Panc1 (cell line): ENCODE data around the gene TLE6. TPM values are rescaled to one million over a fixed set of nuclear protein-coding genes. Genes with fewer than 3 reads are reported as not detected.

ENCODE experiments used
- ATAC-seq: fragments of 200-7000 bp; cut with Tn5 transposase; 2 replicates; pipeline ENCODE4 v1.9.1; 2020; ENCODE audit warnings: mild to moderate bottlenecking, moderate library complexity
- BruUV-seq: library from RNA; stranded (reverse); fragments of 400-500 nt; replicated peaks from 2 replicates; lab custom pipeline; 2021; lab: Mats Ljungman, UMichigan
- CTCF ChIA-PET: fragments of 300-600 bp; sonication (Branson Sonifier 250); formaldehyde crosslinking; loops from one replicate; lab custom pipeline; 2022; ENCODE audit warnings: antibody characterized with exemption; lab: Charles Lee
- POLR2A ChIA-PET: fragments of 300-600 bp; sonication (Branson Sonifier 250); formaldehyde crosslinking; loops from one replicate; lab custom pipeline; 2022; ENCODE audit warnings: antibody characterized with exemption; lab: Charles Lee
- DNase-seq: peaks from one replicate; pipeline ENCODE4 v3.0.0-alpha.2; 2010; ENCODE audit warnings: low read depth, low spot score
- H3K27ac ChIP-seq: 2 replicates; pipeline ENCODE4 v1.5.1; 2011; ENCODE audit warnings: mild to moderate bottlenecking, low read length, inconsistent platforms
- H3K27me3 ChIP-seq: fragments of 200-500 bp; sonication (Bioruptor generic); 2 replicates; pipeline ENCODE4 v1.6.0; 2014; ENCODE audit warnings: low read length, inconsistent platforms; ENCODE audit not compliant: control insufficient read depth, insufficient read depth
- H3K36me3 ChIP-seq: fragments of 200-500 bp; sonication (Bioruptor generic); 2 replicates; pipeline ENCODE4 v1.5.1; 2014; ENCODE audit warnings: inconsistent platforms, mild to moderate bottlenecking, low read length, moderate library complexity; ENCODE audit not compliant: control insufficient read depth, insufficient read depth
- H3K4me1 ChIP-seq: 2 replicates; pipeline ENCODE4 v1.5.1; 2011; ENCODE audit warnings: inconsistent platforms, mild to moderate bottlenecking, low read length, moderate library complexity; ENCODE audit not compliant: control insufficient read depth, insufficient read depth
- H3K4me3 ChIP-seq, 2 experiments: 2 replicates each; pipeline ENCODE4 v1.5.1; 2011 to 2012; ENCODE audit warnings: low read depth in 2 of 2, low read length in 2 of 2, mild to moderate bottlenecking in 2 of 2, inconsistent platforms in 1 of 2, moderate library complexity in 1 of 2
- H3K9me3 ChIP-seq: fragments of 200-500 bp; sonication (Bioruptor generic); 2 replicates; pipeline ENCODE4 v1.5.1; 2014; ENCODE audit warnings: low read depth, mild to moderate bottlenecking, inconsistent platforms, low read length, moderate library complexity; ENCODE audit not compliant: control insufficient read depth, insufficient read depth
- POLR2AphosphoS5 ChIP-seq: IDR thresholded peaks from 2 replicates; pipeline ENCODE4 v1.6.1; 2012; ENCODE audit warnings: mild to moderate bottlenecking, low read depth, low read length, moderate library complexity
- SIN3A ChIP-seq: IDR thresholded peaks from 2 replicates; pipeline ENCODE4 v1.6.1; 2012; ENCODE audit warnings: low read depth, mild to moderate bottlenecking, low read length, moderate library complexity, borderline replicate concordance; ENCODE audit not compliant: insufficient read depth
- TCF7L2 ChIP-seq: IDR thresholded peaks from 2 replicates; pipeline ENCODE4 v1.6.1; 2011; ENCODE audit warnings: mild to moderate bottlenecking, low read depth, low read length, inconsistent platforms
- in situ Hi-C: cut with HindIII; loops from 2 replicates; pipeline ENCODE4 v1.10.0; 2016; ENCODE audit warnings: low sequenced_read_pairs, low pct_unique_long_range_greater_than_20kb
- intact Hi-C: fragments of 100-400 bp; cut with micrococcal nuclease; formaldehyde crosslinking; loops from one replicate; pipeline ENCODE4 v1.10.0; 2022; ENCODE audit not compliant: unreplicated experiment
- total RNA-seq: library from RNA; stranded (reverse); gene quantifications from one replicate; pipeline ENCODE4 v1.2.1, GENCODE V29; 2021; ENCODE audit not compliant: unreplicated experiment
- TF ChIP-seq, protein P1 (sequence below): fragments of 450-650 bp; IDR thresholded peaks from 2 replicates; pipeline ENCODE4 v1.5.1; 2017; ENCODE audit warnings: mild to moderate bottlenecking
- TF ChIP-seq, protein P2 (sequence below), 2 experiments: IDR thresholded peaks; 2 replicates each; pipeline ENCODE4 v1.6.1; 2011 to 2012; ENCODE audit warnings: low read depth in 2 of 2, control low read depth in 1 of 2, low read length in 1 of 2, mild to moderate bottlenecking in 1 of 2, moderate library complexity in 1 of 2; ENCODE audit not compliant: insufficient read depth in 1 of 2

Gene TLE6
- total RNA-seq, 1 experiment from 2014 or later: 4.0 TPM

DNA sequence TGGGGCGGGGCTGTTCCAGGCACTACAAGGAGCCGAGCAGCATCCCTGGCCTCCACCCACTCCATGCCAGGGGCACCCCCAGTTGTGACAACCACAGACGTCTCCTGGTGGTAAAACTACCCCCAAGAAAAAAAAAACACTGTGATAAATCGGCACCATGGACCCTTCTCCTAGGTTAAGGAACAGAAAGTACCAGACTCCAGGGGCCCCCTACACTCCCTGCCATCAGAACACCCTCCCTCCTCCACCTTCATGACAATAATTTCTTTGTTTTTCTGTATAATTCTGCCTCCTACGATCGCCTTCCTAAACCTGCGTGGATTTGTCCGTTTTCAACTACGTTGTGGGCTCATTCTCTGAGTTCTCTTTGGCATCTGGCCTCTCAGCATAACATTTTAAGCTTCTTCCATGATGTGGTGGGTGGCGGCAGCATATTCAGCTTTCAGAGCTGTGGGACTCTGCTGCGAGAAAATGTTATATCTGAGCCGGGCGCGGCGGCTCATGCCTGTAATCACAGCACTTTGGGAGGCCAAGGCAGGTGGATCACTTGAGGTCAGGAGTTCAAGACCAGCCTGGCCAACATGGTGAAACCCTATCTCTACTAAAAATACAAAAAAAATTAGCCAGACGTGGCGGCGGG, 43.1 kb downstream of the TLE6 start:
- ChIA-PET CTCF (no interaction called here), POLR2A (no interaction called here)
- Histone ChIP-seq H3K4me1 (no peaks in the 10 kb centered on the region), H3K9me3 (no peaks in the 10 kb centered on the region), H3K27me3 (no peaks in the 10 kb centered on the region), H3K36me3 (no peaks in the 10 kb centered on the region), H3K27ac (no peak overlapping the region), H3K4me3 (no peak overlapping the region)
- ATAC-seq (no peak), DNase-seq (no peak)
- intact Hi-C loops (no loop called here), in situ Hi-C loops (no loop called here)
- no peak for TF ChIP-seq TCF7L2
- TF ChIP-seq, protein P1, sequence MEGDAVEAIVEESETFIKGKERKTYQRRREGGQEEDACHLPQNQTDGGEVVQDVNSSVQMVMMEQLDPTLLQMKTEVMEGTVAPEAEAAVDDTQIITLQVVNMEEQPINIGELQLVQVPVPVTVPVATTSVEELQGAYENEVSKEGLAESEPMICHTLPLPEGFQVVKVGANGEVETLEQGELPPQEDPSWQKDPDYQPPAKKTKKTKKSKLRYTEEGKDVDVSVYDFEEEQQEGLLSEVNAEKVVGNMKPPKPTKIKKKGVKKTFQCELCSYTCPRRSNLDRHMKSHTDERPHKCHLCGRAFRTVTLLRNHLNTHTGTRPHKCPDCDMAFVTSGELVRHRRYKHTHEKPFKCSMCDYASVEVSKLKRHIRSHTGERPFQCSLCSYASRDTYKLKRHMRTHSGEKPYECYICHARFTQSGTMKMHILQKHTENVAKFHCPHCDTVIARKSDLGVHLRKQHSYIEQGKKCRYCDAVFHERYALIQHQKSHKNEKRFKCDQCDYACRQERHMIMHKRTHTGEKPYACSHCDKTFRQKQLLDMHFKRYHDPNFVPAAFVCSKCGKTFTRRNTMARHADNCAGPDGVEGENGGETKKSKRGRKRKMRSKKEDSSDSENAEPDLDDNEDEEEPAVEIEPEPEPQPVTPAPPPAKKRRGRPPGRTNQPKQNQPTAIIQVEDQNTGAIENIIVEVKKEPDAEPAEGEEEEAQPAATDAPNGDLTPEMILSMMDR: no peak
- TF ChIP-seq, protein P2, sequence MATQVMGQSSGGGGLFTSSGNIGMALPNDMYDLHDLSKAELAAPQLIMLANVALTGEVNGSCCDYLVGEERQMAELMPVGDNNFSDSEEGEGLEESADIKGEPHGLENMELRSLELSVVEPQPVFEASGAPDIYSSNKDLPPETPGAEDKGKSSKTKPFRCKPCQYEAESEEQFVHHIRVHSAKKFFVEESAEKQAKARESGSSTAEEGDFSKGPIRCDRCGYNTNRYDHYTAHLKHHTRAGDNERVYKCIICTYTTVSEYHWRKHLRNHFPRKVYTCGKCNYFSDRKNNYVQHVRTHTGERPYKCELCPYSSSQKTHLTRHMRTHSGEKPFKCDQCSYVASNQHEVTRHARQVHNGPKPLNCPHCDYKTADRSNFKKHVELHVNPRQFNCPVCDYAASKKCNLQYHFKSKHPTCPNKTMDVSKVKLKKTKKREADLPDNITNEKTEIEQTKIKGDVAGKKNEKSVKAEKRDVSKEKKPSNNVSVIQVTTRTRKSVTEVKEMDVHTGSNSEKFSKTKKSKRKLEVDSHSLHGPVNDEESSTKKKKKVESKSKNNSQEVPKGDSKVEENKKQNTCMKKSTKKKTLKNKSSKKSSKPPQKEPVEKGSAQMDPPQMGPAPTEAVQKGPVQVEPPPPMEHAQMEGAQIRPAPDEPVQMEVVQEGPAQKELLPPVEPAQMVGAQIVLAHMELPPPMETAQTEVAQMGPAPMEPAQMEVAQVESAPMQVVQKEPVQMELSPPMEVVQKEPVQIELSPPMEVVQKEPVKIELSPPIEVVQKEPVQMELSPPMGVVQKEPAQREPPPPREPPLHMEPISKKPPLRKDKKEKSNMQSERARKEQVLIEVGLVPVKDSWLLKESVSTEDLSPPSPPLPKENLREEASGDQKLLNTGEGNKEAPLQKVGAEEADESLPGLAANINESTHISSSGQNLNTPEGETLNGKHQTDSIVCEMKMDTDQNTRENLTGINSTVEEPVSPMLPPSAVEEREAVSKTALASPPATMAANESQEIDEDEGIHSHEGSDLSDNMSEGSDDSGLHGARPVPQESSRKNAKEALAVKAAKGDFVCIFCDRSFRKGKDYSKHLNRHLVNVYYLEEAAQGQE (IDR thresholded peaks at IDR 0.05; ENCODE audit: insufficient read depth in 1 of 2, low read depth in 2 of 2, low read length in 1 of 2): no peak
- TF ChIP-seq SIN3A: no peak
- no peak for TF ChIP-seq POLR2AphosphoS5
- no TSS peak for BruUV-seq

DNA sequence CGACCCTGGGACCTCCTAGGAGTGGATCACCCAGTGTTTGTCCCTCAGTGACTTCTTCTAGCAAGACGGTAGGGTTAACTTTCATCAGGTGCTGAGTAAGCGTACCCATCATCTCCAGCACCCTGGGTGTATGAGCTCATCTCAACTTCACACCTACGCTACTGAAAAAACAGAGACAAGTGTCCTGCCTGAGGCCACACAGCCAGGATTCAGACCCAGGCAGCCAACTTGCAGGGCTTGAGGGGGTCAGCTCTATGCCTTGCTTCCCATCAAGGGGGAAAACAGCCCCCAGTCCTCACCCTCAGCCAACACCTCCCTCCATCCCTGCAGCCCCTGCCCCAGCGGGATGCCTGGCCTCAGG, 47.1 kb downstream of the TLE6 start:
- in situ Hi-C loops: no loop called here
- Histone ChIP-seq H3K9me3 (no peaks in the 10 kb centered on the region), H3K27ac (no peak overlapping the region), H3K4me1 (no peaks in the 10 kb centered on the region), H3K36me3 (no peaks in the 10 kb centered on the region), H3K4me3 (no peak overlapping the region), H3K27me3 (no peaks in the 10 kb centered on the region; the same call in 1 of the 2 replicates)
- POLR2A ChIA-PET: no interaction called here
- intact Hi-C loops: no loop called here
- CTCF ChIA-PET: no interaction called here
- TF ChIP-seq POLR2AphosphoS5: no peak
- TF ChIP-seq, protein P2 (IDR thresholded peaks at IDR 0.05; ENCODE audit: insufficient read depth in 1 of 2, low read depth in 2 of 2, low read length in 1 of 2): no peak
- TF ChIP-seq, protein P1: no peak
- no peak for TF ChIP-seq TCF7L2
- TF ChIP-seq SIN3A: no peak
- DNase-seq (no peak), ATAC-seq (no peak)
- BruUV-seq: no TSS peak
